Sigmoid colon (tissue), 7 donors: ENCODE results near the gene GTF2E1. TPM values are rescaled to one million over a fixed set of nuclear protein-coding genes. Genes with fewer than 3 reads are reported as not detected.
"Not testable (repeated sequence)": the region's sequence is repeated elsewhere in the genome, so short reads cannot be mapped to it uniquely, and the experiment has no call there.

Source experiments
- DNase-seq: peaks from one replicate; pipeline ENCODE4 v3.0.0-alpha.2; 2019
- H3K27ac ChIP-seq, 4 donors: fragments of 200-600 bp; sonication (generic); one replicate each; pipeline ENCODE4 v1.5.1; 2016 to 2019; ENCODE audit warnings: mild to moderate bottlenecking in 1 of 4
- H3K27me3 ChIP-seq, 3 donors: fragments of 200-600 bp; sonication (generic); one replicate each; pipeline ENCODE4 v1.5.1; 2019; ENCODE audit warnings: mild to moderate bottlenecking in 1 of 3
- H3K36me3 ChIP-seq, 4 donors: fragments of 200-600 bp; sonication (generic); one replicate each; pipeline ENCODE4 v1.5.1; 2016 to 2019
- H3K4me1 ChIP-seq, 4 donors: fragments of 200-600 bp; sonication (generic); one replicate each; pipeline ENCODE4 v1.5.1; 2017 to 2019
- H3K4me3 ChIP-seq, 4 donors: fragments of 200-600 bp; sonication (generic); one replicate each; pipeline ENCODE4 v1.5.1; 2017 to 2019; ENCODE audit warnings: mild to moderate bottlenecking in 2 of 4, moderate library complexity in 1 of 4
- H3K9me3 ChIP-seq, 4 donors: fragments of 200-600 bp in 3 of 4; sonication (generic) in 3 of 4; one replicate each; pipeline versions ENCODE4 v1.5.1 to v1.6.1; 2013 to 2019
- EP300 ChIP-seq, 4 donors: sonication (generic); formaldehyde crosslinking; IDR thresholded peaks; one replicate each; pipeline ENCODE4 v1.6.1; 2017; ENCODE audit warnings: antibody characterized with exemption in 4 of 4
- POLR2A ChIP-seq, 2 donors: fragments of 450-650 bp; IDR thresholded peaks; one replicate each; pipeline ENCODE4 v1.6.1; 2016; ENCODE audit warnings: antibody characterized with exemption in 2 of 2, mild to moderate bottlenecking in 2 of 2, moderate library complexity in 2 of 2
- POLR2AphosphoS5 ChIP-seq, 4 donors: sonication (generic); formaldehyde crosslinking; IDR thresholded peaks; one replicate each; pipeline ENCODE4 v1.6.1; 2017; ENCODE audit warnings: antibody characterized with exemption in 4 of 4
- WGBS, 2 donors: extraction: QIAGEN DNeasy Blood & Tissue Kit; methylation state at CpG; one replicate each; pipeline ENCODE4 v1.1.7; 2013; 5-methylcytosine and 5-hydroxymethylcytosine counted together
- intact Hi-C: fragments of 100-400 bp; cut with DNase I; formaldehyde crosslinking; loops from one replicate; pipeline ENCODE4 v1.15.1; 2023
- polyA plus RNA-seq, 3 donors: library from polyadenylated mRNA; stranded (reverse); fragments of 200-250 nt; gene quantifications; one replicate each; pipeline ENCODE4 v1.2.3, GENCODE V29; 2013
- total RNA-seq, 4 donors: library from RNA; depleted of rRNA; stranded (reverse); fragments of >200 nt; gene quantifications; one replicate each; pipeline ENCODE4 v1.1.0, GENCODE V29; 2016
- TF ChIP-seq, protein P1 (sequence below), 4 experiments: fragments of 450-650 bp in 3 of 4; fragments of 200-600 bp in 1 of 4; IDR thresholded peaks; one replicate each; pipeline ENCODE4 v1.5.1; 2016 to 2019; ENCODE audit warnings: antibody characterized with exemption in 4 of 4, mild to moderate bottlenecking in 3 of 4, moderate library complexity in 2 of 4
- donor health status: healthy with polysubstance abuse.
- donor health status: Bipolar disorder and iron deficiency.
- donor health status: healthy.

The GTF2E1 gene
- total and polyA plus RNA-seq, 7 donors, result 3.6 to 12.5 (median 7.3) TPM

DNA sequence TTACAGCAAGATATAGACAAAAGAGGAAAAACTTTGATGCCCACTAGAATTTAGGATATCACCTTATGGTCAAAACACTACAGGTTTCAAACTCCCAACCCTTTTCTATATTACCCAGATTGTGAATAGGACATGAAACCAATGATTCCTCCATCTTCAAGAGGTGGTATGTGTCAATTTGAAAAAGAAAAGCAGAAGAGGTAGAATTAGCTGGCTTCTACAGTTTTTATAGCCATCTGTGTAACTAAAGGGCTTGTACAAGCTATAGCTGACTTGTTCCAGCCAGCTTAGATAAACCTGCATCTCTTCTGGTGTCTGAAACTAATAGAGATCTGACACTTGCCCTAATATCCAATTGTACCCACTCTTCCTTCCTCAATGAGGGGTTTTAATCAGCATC is 35.6 kb upstream of the GTF2E1 start:
- H3K27ac ChIP-seq, result no peak overlapping the region
- no peak for DNase-seq
- H3K4me3 ChIP-seq, result no peak overlapping the region
- H3K27me3 ChIP-seq, result no peaks in the 10 kb centered on the region
- no peak for TF ChIP-seq EP300 (IDR thresholded peaks at IDR 0.05)
- TF ChIP-seq, protein P1, sequence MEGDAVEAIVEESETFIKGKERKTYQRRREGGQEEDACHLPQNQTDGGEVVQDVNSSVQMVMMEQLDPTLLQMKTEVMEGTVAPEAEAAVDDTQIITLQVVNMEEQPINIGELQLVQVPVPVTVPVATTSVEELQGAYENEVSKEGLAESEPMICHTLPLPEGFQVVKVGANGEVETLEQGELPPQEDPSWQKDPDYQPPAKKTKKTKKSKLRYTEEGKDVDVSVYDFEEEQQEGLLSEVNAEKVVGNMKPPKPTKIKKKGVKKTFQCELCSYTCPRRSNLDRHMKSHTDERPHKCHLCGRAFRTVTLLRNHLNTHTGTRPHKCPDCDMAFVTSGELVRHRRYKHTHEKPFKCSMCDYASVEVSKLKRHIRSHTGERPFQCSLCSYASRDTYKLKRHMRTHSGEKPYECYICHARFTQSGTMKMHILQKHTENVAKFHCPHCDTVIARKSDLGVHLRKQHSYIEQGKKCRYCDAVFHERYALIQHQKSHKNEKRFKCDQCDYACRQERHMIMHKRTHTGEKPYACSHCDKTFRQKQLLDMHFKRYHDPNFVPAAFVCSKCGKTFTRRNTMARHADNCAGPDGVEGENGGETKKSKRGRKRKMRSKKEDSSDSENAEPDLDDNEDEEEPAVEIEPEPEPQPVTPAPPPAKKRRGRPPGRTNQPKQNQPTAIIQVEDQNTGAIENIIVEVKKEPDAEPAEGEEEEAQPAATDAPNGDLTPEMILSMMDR (IDR thresholded peaks at IDR 0.05), result no peak
- no peak for TF ChIP-seq POLR2AphosphoS5 (IDR thresholded peaks at IDR 0.05)
- H3K4me1 ChIP-seq, result no peaks in the 10 kb centered on the region
- intact Hi-C loops, result no loop called here
- no peaks in the 10 kb centered on the region for H3K9me3 ChIP-seq
- H3K36me3 ChIP-seq, result peaks cover 0 to 37% (median 0%) of the 10 kb centered on the region in 4 donors

DNA sequence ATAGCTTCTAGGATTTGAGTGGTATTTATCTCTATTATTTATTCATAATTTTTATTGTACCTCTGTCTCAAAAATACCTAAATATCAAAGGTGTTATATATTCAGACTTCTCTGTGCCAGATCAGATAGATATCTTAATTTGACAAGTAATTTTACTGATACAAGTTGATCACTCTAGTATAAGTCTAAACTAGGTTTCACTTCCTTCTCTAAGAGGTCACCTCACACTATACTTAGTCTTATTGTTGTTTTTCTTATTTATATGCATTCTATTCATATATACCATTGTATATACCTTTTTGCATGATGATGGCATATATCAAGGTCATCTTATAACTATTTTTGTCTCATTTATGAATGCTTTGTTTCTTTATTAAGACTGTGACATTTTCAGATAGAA is 34.1 kb upstream of the GTF2E1 start:
- Histone ChIP-seq H3K36me3 (peaks cover 0 to 37% (median 0%) of the 10 kb centered on the region in 4 donors), H3K9me3 (no peaks in the 10 kb centered on the region), H3K27ac (no peak overlapping the region), H3K4me1 (no peaks in the 10 kb centered on the region), H3K4me3 (no peak overlapping the region), H3K27me3 (no peaks in the 10 kb centered on the region)
- intact Hi-C loops, result no loop called here
- no peak for TF ChIP-seq POLR2AphosphoS5 (IDR thresholded peaks at IDR 0.05)
- TF ChIP-seq, protein P1 (IDR thresholded peaks at IDR 0.05), result no peak
- TF ChIP-seq EP300 (IDR thresholded peaks at IDR 0.05), result no peak
- TF ChIP-seq POLR2A (IDR thresholded peaks at IDR 0.05), result no peak
- no peak for DNase-seq

DNA sequence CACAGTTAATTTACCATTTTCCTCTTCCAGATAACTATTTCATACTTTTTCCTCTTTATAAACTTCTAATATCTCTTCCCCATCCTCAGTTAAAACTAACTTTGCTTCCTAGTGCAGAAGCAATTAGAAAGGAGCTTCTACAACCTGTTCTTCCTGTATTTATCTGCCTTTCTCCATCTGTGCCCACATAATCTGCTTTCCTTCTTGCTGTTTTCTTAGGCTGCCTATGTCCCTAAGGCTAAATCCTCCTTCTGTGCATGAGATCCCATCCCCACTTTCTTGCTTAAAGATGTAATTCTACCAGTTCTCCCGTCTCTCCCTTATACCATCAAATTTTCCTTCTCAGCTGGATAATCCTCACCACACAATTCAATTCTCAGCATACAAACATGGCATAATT is 32.2 kb upstream of the GTF2E1 start:
- Histone ChIP-seq H3K9me3 (no peaks in the 10 kb centered on the region), H3K4me3 (no peak overlapping the region), H3K36me3 (peaks cover 0 to 21% (median 0%) of the 10 kb centered on the region in 4 donors), H3K4me1 (no peaks in the 10 kb centered on the region), H3K27ac (no peak overlapping the region), H3K27me3 (no peaks in the 10 kb centered on the region)
- TF ChIP-seq, protein P1 (IDR thresholded peaks at IDR 0.05), result no peak
- no peak for TF ChIP-seq POLR2A (IDR thresholded peaks at IDR 0.05)
- no peak for TF ChIP-seq POLR2AphosphoS5 (IDR thresholded peaks at IDR 0.05)
- no peak for TF ChIP-seq EP300 (IDR thresholded peaks at IDR 0.05)
- 92 to 96% methylated on average over 1 of the region's 1 CpG for WGBS, 2 donors
- DNase-seq, result no peak
- intact Hi-C loops, result no loop called here

DNA sequence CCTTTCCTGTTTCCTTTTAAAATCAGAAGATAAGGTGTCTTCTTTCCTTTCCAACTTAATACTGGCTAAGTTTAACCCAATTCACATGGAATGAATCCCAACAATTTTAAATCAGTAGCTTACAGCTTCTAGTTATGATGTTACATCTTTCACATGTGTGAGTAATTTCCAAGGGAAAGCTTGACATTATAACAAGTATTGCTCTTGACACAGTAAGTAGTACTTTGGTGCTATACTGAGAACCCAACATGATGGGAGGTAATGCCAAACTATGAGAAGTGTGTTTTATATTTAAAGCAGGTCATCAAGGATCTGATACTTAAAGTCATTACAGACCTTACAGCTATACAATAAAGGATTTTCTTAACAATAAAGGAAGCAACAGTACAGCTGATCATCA is 29.3 kb upstream of the GTF2E1 start:
- Histone ChIP-seq H3K4me1 (no peaks in the 10 kb centered on the region), H3K36me3 (peaks cover 0 to 14% (median 0%) of the 10 kb centered on the region in 4 donors), H3K9me3 (no peaks in the 10 kb centered on the region), H3K4me3 (no peak overlapping the region), H3K27me3 (no peaks in the 10 kb centered on the region), H3K27ac (no peak overlapping the region)
- intact Hi-C loops, result no loop called here
- no peak for DNase-seq
- no peak for TF ChIP-seq POLR2AphosphoS5 (IDR thresholded peaks at IDR 0.05)
- TF ChIP-seq, protein P1 (IDR thresholded peaks at IDR 0.05), result no peak
- no peak for TF ChIP-seq POLR2A (IDR thresholded peaks at IDR 0.05)
- TF ChIP-seq EP300 (IDR thresholded peaks at IDR 0.05), result no peak

DNA sequence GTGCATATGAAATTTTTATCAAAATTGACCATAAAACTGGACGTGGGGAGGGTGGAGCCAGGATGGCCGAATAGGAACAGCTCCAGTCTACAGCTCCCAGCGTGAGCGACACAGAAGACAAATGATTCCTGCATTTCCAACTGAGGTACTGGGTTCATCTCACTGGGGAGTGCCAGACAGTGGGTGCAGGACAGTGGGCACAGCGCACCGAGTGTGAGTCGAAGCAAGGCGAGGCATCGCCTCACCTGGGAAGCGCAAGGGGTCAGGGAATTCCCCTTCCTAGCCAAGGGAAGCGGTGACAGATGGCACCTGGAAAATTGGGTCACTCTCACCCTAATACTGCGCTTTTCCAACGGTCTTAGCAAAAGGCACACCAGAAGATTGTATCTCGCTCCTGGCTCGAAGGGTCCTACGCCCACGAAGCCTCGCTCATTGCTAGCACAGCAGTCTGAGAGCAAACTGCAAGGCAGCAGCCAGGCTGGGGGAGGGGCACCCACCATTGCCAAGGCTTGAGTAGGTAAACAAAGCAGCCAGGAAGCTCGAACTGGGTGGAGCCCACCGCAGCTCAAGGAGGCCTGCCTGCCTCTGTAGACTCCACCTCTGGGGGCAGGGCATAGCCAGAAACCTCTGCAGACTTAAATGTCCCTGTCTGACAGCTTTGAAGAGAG is 23.2 kb upstream of the GTF2E1 start:
- H3K9me3 ChIP-seq, DNase-seq, H3K27me3 ChIP-seq, H3K4me1 ChIP-seq, H3K36me3 ChIP-seq, intact Hi-C loops: not testable (repeated sequence)
- Histone ChIP-seq H3K27ac (peak overlapping the region in 1 of 4 donors; percentile 34), H3K4me3 (peak overlapping the region in 3 of 4 donors; percentile 16 to 39 (median 19))
- WGBS, 2 donors, result 53 to 63% methylated on average over 20 of the region's 20 CpGs
